Erythroblast (primary cell): ENCODE data around the gene HYAL2.

Source experiments
- GATA1 ChIP-seq: IDR thresholded peaks from 2 replicates; pipeline ENCODE4 v1.6.1; 2011; ENCODE audit warnings: low read depth, mild to moderate bottlenecking, control low read depth, low read length, moderate library complexity
- POLR2A ChIP-seq: IDR thresholded peaks from 2 replicates; pipeline ENCODE4 v1.6.1; 2011; ENCODE audit warnings: mild to moderate bottlenecking, low read length

- no peak for TF ChIP-seq GATA1
- TF ChIP-seq POLR2A = no peak
Measured at GRCh38 chr3:50290161-50290641, 32.3 kb downstream of the HYAL2 start.
